Stimulated activated memory B cell treated with anti-CD40 and anti-IgM and Interleukin-4, amounts not matched to agents 10 μg/mL and 1 μg/mL and 100 μg/mL, for 72 hours (primary cell): ENCODE measurements around the gene OCEL1.

Experiments
- ATAC-seq: fragments of 150-1000 bp; cut with Tn5 transposase; 2 replicates; pipeline ENCODE4 v1.10.0; 2021
- H3K27ac Mint-ChIP-seq: one replicate; pipeline ENCODE4 v1.8.0; 2022; ENCODE audit warnings: mild to moderate bottlenecking, mixed read lengths
- H3K27me3 Mint-ChIP-seq: one replicate; pipeline ENCODE4 v1.8.0; 2022; ENCODE audit warnings: mixed read lengths
- H3K36me3 Mint-ChIP-seq: one replicate; pipeline ENCODE4 v1.8.0; 2022; ENCODE audit warnings: mixed read lengths
- H3K4me1 Mint-ChIP-seq: one replicate; pipeline ENCODE4 v1.8.0; 2022; ENCODE audit warnings: mixed read lengths
- H3K4me3 Mint-ChIP-seq: one replicate; pipeline ENCODE4 v1.8.0; 2022; ENCODE audit warnings: mild to moderate bottlenecking, moderate library complexity, mixed read lengths
- H3K9me3 Mint-ChIP-seq: one replicate; pipeline ENCODE4 v1.8.0; 2022; ENCODE audit warnings: mixed read lengths

Gene OCEL1

DNA sequence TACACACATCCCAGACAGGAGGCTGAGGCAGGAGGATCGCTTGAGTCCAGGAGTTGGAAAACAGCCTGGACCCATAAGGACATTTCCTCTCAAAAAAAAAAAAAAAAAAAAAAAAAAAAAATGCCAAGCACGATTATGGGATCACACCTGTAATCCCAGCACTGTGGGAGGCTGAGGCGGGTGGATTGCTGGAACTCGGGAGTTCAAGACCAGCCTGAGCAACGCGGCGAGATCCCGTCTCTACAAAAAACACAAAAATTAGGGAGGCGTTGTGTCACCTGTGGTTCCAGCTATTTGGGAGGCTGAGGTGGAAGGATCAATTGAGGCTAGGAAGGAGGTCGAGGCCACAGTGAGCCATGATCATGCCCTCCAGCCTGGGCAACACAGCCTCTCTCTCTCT is 973 bp upstream of the OCEL1 start:
- peak overlapping the region; percentile 58 for H3K4me3 Mint-ChIP-seq

DNA sequence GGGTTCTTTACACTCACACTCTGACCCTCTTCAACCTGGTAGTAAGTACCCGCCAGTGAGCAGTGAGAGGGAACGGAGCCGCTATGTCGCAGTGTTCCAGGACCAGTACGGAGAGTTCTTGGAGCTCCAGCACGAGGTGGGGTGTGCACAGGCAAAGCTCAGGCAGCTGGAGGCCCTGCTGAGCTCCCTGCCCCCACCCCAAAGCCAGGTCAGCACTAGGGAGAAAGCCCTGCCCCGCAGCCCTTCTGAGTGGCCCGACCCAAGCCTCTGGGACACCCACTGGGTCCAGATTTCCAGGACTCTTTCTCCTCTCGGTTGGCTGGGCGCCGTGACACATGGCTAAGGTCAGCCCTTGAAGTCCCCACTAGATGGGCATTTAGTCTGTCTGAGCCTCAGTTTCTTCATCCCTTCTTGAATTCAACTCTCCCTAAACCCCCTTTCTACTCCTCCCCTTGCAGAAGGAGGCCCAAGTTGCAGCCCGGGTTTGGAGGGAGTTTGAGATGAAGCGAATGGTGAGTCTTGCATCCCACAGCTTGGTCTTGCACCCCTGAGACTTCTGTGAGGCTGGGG is 1.9 kb downstream of the OCEL1 start:
- Mint-ChIP-seq H3K27me3 (no peaks in the 10 kb centered on the region), H3K9me3 (no peaks in the 10 kb centered on the region), H3K27ac (no peak overlapping the region), H3K4me3 (no peak overlapping the region), H3K4me1 (peaks cover 8% of the 10 kb centered on the region), H3K36me3 (peaks cover 5% of the 10 kb centered on the region)
- no peak for ATAC-seq

More for the DNA sequence above, 973 bp upstream of the OCEL1 start:
- ATAC-seq: no peak
- no peaks in the 10 kb centered on the region for H3K9me3 Mint-ChIP-seq
- H3K36me3 Mint-ChIP-seq: no peaks in the 10 kb centered on the region
- H3K4me1 Mint-ChIP-seq: peaks cover 8% of the 10 kb centered on the region
- peak overlapping the region; percentile 81 for H3K27ac Mint-ChIP-seq
- no peaks in the 10 kb centered on the region for H3K27me3 Mint-ChIP-seq

DNA sequence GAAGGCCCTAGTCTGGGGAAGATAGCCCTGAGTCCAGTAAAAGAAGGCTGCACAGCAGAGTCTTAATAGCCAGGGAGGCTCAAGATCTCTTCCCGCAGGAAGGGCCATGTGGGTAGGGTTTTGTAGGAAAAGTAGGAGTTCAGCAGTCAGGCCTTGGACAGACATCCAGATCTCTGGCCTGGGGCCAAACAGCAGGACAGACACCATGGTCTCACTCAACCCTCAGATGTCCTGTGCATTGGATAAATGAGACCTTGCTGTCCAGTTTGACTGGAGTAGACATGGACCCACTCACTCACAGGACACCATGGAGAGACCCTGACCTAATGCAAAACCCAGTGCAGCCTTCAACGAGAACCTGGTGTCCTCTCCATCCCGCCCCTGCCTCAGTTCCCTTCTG is 3.9 kb downstream of the OCEL1 start:
- H3K27me3 Mint-ChIP-seq: no peaks in the 10 kb centered on the region
- no peaks in the 10 kb centered on the region for H3K9me3 Mint-ChIP-seq
- H3K36me3 Mint-ChIP-seq: peaks cover 5% of the 10 kb centered on the region
- no peak for ATAC-seq
- peaks cover 15% of the 10 kb centered on the region for H3K4me1 Mint-ChIP-seq
- no peak overlapping the region for H3K4me3 Mint-ChIP-seq
- no peak overlapping the region for H3K27ac Mint-ChIP-seq

DNA sequence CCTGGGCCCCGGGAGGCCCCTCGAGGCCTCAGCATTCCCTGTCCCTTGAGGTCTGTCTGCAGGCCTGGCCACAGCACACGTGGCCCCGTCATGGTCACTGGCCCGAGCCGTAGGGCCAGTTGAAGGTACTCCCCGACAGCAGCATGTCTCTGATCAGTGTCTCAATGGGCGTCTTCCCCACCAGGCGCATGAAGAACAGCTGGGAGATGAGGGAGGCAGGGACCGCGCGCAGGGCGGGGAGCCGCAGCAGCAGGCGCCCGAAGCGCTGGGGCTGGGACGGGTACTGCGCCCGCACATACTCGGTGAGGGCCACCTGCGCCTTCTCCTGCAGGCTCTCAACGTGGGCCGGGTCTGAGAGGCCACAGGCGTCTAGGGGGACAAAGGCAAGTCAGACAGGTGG is 6.2 kb downstream of the OCEL1 start:
- H3K27me3 Mint-ChIP-seq: no peaks in the 10 kb centered on the region
- H3K27ac Mint-ChIP-seq: no peak overlapping the region
- H3K4me1 Mint-ChIP-seq: peaks cover 11% of the 10 kb centered on the region
- no peaks in the 10 kb centered on the region for H3K9me3 Mint-ChIP-seq
- no peak for ATAC-seq
- peaks cover 5% of the 10 kb centered on the region for H3K36me3 Mint-ChIP-seq
- no peak overlapping the region for H3K4me3 Mint-ChIP-seq

DNA sequence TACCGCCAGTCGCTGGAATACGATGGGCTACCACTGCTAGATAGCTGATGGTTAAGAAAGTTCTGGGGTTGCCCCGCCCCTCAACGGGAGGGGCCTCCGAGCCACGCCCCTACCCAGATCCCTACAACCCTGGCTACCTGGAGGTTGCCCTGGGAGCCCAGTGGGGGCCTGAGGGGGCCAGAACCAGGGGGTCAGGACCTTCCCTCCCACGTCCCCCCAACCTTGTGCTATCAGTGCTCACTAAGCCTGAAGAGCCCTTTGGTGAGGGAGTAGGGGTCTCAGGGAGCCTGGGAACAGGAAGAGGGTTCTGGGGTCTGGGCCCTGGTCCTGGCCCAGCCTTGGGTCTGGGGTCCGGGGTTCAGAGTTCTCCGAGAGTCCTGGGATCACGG is 8.9 kb downstream of the OCEL1 start:
- peaks cover 5% of the 10 kb centered on the region for H3K36me3 Mint-ChIP-seq
- H3K27ac Mint-ChIP-seq: peak overlapping the region; percentile 54
- peak overlapping the region; percentile 74 for H3K4me3 Mint-ChIP-seq
- H3K9me3 Mint-ChIP-seq: no peaks in the 10 kb centered on the region
- H3K27me3 Mint-ChIP-seq: no peaks in the 10 kb centered on the region
- H3K4me1 Mint-ChIP-seq: peaks cover 10% of the 10 kb centered on the region
- ATAC-seq: peak; percentile 80

DNA sequence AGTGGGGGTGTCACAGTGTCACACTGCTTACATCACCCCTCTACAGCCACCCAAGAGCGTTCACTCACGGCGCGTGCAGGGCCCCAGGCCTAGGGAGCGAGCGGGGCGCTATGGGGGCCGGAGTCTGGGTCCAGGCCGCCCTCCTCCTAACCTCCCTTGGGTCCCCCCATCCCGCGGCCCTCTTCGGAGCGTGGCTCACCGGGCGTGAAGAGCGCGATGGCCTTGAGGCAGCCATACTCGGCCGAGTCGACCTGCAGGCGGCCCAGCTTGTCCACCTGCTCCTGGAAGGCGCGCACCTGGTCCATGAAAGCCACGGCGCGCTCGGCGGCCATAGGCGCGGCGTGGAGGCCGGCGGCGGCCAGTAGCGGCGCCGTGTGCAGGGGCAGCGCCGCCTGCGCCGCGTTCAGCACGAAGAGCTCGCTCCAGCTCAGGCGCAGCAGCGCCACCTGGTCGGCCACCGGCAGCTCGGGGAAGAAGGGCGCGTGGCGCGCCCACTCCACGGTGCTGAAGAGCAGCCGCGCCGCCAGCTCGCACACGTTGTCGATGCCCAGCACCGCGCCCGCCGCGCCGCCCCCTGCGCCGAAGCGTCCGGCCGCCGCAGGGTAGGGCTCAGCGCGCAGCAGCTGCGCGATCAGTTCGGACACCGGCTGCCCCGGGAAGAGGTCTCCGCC is 9.4 kb downstream of the OCEL1 start:
- peak; percentile 95 for ATAC-seq
- no peaks in the 10 kb centered on the region for H3K27me3 Mint-ChIP-seq
- H3K4me3 Mint-ChIP-seq: peak overlapping the region; percentile 74
- H3K36me3 Mint-ChIP-seq: peaks cover 5% of the 10 kb centered on the region
- peaks cover 10% of the 10 kb centered on the region for H3K4me1 Mint-ChIP-seq
- no peaks in the 10 kb centered on the region for H3K9me3 Mint-ChIP-seq
- H3K27ac Mint-ChIP-seq: peak overlapping the region; percentile 54

DNA sequence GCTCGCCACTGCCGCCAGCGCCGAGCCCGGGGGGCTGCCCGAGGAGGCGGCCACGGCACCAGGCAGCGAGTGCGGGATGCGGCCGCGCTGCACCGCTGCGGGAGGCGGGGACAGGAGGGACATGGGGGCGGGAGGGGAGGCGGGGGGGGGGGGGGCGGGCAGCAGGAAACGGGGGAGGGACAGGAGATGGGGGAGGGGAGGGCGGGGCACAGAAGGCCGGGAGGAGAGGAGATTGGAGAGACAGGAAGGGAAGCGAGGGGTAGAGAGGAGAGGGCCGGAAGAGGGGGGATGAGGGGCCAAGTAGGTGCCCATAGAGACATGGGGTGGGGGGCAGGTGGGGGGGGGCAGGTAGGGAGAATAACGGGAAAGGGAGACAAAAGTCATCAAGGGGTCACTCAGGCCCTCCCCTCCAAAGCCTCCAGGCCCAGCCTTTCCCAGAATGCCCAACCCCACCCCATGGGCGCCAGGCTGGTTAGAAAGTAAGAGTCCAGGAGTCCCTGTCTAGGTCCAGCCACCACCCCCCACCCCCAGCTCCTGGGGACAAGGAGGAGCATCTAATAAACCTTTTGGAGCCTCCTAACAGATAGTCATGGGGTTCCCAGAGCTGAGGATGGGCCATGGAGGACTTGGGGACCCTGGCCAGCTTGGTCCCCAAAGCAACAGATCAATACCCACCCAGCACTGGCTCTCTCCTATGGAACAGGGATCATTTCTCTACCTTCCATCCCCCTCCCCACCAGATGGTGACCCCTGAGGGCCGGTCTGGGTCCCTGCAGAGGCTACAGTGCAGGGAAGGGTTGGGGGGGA is 10.1 kb downstream of the OCEL1 start:
- no peak for ATAC-seq
- Mint-ChIP-seq H3K4me3 (peak overlapping the region; percentile 74), H3K9me3 (no peaks in the 10 kb centered on the region), H3K27ac (peak overlapping the region; percentile 12), H3K36me3 (peaks cover 5% of the 10 kb centered on the region), H3K4me1 (peaks cover 10% of the 10 kb centered on the region), H3K27me3 (no peaks in the 10 kb centered on the region)

DNA sequence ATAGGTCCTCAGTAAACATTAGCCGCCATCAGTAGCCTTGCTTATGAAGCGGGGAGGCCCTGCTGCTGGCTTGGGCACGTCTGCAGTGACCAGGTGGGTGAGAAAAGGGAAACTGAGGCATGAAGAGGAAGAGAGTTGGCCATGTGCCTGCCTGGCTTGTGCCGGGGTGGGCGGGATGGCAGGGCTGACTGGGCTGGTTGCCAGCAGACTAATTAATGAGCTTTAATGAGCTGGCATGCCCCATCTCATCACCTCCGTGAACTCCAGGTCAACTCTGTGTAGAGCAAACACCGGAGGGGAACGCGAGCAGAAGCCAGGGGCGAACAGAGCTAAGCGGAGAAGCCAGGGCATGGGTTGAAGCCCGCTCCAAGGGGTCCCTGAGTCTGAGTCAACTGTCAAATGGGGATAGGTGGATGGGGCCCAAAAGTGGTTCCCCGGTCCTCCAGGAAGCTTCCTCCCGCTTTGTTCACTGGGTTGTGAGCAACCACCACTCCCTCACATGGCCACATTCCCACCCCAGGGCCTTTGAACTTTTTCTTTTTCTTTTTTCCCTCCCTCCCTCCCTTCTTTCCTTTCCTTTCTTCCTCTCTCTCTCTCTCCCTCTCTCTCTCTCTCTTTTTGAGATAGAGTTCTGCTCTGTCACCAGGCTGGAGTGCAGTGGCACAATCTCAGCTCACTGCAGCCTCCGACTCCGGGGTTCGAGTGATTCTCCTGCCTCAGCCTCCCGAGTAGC is 11.0 kb downstream of the OCEL1 start:
- no peak overlapping the region for H3K4me3 Mint-ChIP-seq
- H3K9me3 Mint-ChIP-seq: no peaks in the 10 kb centered on the region
- H3K27me3 Mint-ChIP-seq: no peaks in the 10 kb centered on the region
- no peak for ATAC-seq
- H3K27ac Mint-ChIP-seq: peak overlapping the region; percentile 12
- peaks cover 4% of the 10 kb centered on the region for H3K36me3 Mint-ChIP-seq
- peaks cover 15% of the 10 kb centered on the region for H3K4me1 Mint-ChIP-seq

DNA sequence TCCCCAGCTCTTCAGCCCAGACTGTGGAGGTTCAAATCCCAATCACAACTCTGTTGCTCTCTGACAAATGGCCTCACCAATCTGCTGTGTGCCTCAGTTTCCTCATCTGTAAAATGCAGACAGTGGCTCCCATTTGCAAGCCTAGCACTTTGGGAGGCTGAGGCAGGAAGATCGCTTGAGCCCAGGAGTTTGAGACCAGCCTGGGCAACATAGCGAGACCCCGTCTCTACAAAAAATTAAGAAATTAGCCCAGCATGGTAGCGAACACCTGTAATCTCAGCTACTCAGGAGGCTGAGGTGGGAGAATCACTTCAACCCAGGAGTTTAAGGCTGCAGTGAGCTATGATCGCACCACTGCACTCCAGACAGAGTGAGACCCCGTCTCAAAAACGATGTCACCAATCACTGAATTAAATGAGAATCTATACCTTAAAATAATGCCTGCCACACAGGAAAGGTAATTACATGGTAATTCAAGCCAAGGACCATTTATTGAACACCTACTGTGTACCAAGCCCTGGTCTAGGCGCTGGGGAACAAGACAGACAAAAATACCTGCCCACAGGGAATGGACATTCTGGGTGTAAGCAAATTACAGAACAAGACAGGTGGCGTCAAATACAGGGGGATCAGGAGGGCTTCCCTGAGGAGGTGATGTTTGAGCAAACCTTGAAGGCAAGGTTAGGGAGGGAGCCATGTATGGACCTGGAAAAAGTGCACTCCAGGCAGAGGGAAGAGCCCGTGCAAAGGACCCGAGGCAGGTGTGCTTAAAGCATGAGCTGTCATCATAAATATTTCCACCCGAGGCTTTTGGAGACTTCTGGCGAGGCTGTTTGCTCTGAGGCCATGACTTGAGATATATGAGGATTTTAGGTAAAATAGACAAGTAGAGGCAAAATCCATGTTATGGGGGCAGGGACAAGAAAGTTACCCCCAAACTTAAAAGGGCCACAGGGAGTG is 12.0 kb downstream of the OCEL1 start:
- Mint-ChIP-seq H3K27ac (no peak overlapping the region), H3K27me3 (no peaks in the 10 kb centered on the region), H3K4me3 (no peak overlapping the region), H3K36me3 (no peaks in the 10 kb centered on the region), H3K4me1 (peaks cover 24% of the 10 kb centered on the region), H3K9me3 (no peaks in the 10 kb centered on the region)
- ATAC-seq: no peak

DNA sequence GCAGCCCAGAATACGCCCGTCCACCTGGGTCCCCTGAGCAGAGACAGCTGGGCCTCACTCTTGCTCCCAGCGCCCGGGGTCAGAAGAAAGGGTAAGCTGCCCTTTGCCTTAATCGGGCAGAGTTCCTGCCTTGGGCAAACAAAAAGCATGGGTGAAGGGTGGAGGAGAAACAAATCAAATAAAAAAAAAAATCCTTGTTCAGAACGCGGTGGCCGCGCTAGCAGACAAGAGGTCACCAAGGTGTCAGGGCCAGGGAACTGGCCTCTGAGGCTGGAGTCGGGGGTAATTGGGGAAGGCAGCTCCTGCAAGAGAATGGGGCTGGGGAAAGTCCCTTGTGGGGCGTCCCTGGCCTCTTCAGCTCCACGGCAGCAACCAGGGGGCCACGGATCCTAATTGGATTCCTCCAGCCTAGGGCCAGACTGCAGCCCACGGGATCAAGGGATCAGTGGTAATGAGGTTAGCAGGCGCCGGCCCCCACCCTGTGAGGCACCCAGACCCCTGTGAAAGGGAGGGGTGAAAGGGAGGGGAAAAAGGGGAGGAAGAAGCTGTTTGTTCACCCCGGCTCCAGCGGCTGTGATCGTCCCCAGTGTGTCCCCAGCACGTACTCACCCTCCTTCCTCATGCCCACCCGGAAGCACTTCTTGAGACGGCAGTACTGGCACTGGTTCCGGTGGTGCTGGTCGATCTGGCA is 14.2 kb downstream of the OCEL1 start:
- Mint-ChIP-seq H3K9me3 (no peaks in the 10 kb centered on the region), H3K4me1 (peaks cover 28% of the 10 kb centered on the region), H3K36me3 (no peaks in the 10 kb centered on the region), H3K27ac (no peak overlapping the region), H3K4me3 (no peak overlapping the region), H3K27me3 (no peaks in the 10 kb centered on the region)
- ATAC-seq: no peak

DNA sequence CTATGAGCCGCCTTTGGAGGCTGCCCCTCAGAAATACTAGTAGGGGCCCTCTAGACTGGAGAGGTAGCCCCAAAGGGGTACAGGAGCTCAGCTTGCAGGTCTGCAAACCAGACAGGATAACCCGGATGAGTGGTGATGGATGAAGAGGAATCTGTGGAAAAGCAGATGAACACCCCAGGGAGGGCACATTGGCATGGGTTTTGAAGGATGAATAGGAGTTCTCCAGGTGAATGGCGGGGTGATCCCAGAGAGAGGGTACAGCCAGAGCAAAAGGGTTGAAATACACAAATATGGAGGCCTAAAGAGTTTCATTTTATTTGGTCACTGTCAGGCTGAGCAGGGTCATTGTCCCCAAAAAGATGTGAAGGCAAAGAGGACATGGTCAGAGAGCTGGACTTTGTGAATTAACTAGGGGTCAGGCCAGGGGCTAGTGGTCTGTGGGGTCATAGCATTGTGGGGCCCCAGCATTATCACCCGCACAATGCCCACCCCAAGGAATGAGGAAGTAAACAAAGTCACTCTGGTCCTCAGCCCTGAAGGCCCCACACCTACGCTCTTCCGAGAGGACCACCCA is 14.9 kb downstream of the OCEL1 start:
- no peak overlapping the region for H3K27ac Mint-ChIP-seq
- ATAC-seq: no peak
- H3K9me3 Mint-ChIP-seq: no peaks in the 10 kb centered on the region
- no peak overlapping the region for H3K4me3 Mint-ChIP-seq
- no peaks in the 10 kb centered on the region for H3K36me3 Mint-ChIP-seq
- H3K4me1 Mint-ChIP-seq: peaks cover 29% of the 10 kb centered on the region
- no peaks in the 10 kb centered on the region for H3K27me3 Mint-ChIP-seq

DNA sequence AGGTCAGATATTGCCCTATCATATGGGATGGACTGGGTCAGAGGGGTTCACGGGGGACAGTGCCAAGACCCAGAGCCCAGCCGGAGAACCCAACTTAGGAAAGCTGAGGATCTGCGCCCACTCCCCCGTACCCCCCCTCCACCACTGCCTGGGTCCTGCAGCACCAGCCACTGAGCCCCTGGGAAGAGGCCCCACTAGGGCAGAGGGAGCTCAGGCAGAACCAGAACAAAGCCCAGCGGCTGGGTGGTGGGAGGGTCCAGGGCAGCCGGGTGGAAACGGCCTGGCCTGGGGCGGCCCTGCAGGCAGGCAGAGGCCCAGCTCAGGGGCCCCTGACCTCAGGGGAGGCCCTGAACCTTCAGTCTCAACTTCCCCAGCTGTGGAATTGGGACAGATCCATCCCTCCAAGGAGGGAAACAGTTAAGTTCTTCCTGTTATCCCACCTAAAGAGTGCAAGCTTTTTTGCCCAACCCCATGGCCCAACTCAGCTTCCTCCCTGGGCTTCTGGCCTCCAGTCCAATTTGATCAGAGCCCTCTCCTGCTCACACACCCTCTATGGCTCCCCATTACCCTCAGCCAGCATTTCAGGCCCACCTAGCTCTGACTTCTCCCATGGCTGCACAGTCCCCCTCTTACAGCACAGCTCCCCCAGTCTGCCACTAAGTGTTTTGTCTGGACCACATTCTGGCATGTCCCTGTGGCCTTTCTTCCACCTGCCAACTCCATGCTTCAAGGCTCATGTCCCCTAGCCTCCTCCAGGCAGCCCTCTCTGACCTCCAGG is 16.6 kb downstream of the OCEL1 start:
- Mint-ChIP-seq H3K4me1 (peaks cover 46% of the 10 kb centered on the region), H3K9me3 (no peaks in the 10 kb centered on the region), H3K4me3 (no peak overlapping the region), H3K27ac (peak overlapping the region; percentile 31), H3K36me3 (no peaks in the 10 kb centered on the region), H3K27me3 (no peaks in the 10 kb centered on the region)
- ATAC-seq: no peak

DNA sequence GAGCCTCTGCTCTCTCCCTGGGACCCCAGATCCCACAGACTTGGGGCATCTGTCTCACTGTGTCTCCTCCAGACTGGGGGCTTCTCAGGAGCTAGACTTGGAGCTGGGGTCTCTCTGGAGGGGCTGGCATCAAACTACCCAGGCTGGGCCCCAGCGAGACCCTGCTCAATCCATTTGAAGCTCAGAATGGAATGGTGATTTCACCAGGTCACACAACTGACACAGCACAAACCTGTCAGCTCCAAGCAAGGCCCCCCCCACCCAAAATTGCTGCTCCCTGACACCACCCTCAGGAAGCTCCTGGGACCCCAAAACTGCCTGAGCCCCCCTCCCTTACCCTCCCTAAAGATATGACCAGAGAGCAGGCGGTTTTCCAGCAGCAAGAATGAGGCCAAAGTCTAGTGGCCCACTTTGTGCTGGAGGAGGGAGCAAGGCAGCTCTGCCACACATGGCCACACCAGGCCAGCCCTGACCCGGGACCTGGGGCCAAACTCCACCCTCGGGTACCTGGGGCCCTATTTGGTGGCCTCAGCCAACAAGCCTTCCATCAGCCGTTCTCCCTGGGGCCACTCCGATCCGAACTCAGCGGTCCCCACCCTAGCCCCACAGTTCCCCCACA is 17.3 kb downstream of the OCEL1 start:
- Mint-ChIP-seq H3K27ac (peak overlapping the region; percentile 31), H3K4me3 (peak overlapping the region; percentile 15), H3K27me3 (no peaks in the 10 kb centered on the region), H3K9me3 (no peaks in the 10 kb centered on the region), H3K4me1 (peaks cover 46% of the 10 kb centered on the region), H3K36me3 (no peaks in the 10 kb centered on the region)
- ATAC-seq: no peak
